GM10248 (cell line): Measurements from ENCODE around the gene ARF3.

Experiments used
- CTCF ChIA-PET: fragments of 300-600 bp; sonication (Branson Sonifier 250); formaldehyde crosslinking; extraction: SDS; loops from one replicate; lab custom pipeline; 2021; ENCODE audit warnings: antibody characterized with exemption; lab: Yijun Ruan, JAX
- POLR2A ChIA-PET: fragments of 350-650 bp; sonication (Branson Sonifier 250); formaldehyde crosslinking; extraction: SDS; loops from one replicate; lab custom pipeline; 2020; ENCODE audit warnings: antibody characterized with exemption; lab: Yijun Ruan, JAX
- DNase-seq: peaks from one replicate; pipeline ENCODE4 v3.0.0; 2012; ENCODE audit errors: extremely low spot score
- TF ChIP-seq, protein P1 (sequence below): IDR thresholded peaks from 2 replicates; pipeline ENCODE4 v1.5.1; 2012; ENCODE audit warnings: mild to moderate bottlenecking, low read depth; ENCODE audit errors: extremely low read depth, missing control alignments, control extremely low read depth

The ARF3 gene

DNA sequence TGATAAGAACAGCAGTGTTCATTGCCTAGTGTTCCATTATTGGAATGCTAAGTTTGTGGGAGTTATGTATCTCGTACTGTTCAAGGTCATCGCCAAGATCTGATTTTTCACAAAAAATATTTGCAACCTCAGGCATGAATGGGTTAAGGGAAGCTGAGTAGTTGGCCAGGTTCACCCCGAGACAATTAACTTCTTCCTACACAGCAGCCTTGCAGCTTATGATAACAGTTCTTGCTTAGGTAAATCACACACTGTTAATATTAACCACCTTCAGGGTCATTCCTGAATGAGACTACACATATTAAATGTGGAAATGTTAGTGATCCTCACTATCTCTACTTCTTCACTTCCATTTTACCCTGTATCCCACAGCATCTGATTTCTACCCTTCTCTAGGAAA, 50.0 kb downstream of the ARF3 start:
- ChIA-PET CTCF (interaction anchor here (0.8 to 1.6 kb wide), 4 partner anchors 16 to 81 kb away, joined by 3 to 6 read pairs (median 5); partner anchors contain the start of gene FKBP11), POLR2A (no interaction called here)
- TF ChIP-seq, protein P1, sequence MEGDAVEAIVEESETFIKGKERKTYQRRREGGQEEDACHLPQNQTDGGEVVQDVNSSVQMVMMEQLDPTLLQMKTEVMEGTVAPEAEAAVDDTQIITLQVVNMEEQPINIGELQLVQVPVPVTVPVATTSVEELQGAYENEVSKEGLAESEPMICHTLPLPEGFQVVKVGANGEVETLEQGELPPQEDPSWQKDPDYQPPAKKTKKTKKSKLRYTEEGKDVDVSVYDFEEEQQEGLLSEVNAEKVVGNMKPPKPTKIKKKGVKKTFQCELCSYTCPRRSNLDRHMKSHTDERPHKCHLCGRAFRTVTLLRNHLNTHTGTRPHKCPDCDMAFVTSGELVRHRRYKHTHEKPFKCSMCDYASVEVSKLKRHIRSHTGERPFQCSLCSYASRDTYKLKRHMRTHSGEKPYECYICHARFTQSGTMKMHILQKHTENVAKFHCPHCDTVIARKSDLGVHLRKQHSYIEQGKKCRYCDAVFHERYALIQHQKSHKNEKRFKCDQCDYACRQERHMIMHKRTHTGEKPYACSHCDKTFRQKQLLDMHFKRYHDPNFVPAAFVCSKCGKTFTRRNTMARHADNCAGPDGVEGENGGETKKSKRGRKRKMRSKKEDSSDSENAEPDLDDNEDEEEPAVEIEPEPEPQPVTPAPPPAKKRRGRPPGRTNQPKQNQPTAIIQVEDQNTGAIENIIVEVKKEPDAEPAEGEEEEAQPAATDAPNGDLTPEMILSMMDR: no peak
- DNase-seq: no peak

DNA sequence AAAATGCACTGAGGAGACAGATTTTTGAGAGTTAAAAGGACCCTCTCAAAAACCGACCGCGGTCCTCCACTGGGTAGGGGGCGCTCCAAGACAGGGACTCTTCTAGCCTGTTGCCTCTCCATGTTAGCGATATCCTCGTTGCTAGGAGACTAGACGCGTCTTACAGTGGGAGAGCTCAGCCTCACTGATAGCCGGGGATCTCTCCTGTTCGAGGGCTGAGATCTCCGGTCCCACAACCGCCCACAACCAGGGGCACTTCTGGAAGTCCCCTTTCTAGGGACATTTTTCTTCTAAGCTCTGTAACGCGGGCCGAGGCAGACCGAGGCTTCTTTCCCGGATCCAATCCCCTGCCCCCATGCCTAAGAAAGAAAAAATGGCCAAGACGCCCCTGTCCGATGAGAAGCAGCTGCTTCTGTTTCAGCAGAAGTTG, 53.3 kb downstream of the ARF3 start:
- CTCF ChIA-PET: interaction anchor here (0.6 to 8.2 kb wide), 35 partner anchors 9 to 226 kb away, joined by 3 to 95 read pairs (median 4); partner anchors contain the start of genes ARF3, DDX23, FKBP11 and WNT1
- POLR2A ChIA-PET: interaction anchor here (0.6 kb wide), 1 partner anchor 98 kb away, joined by 6 read pairs; no protein-coding TSS in a partner anchor
- peak; percentile 80 for DNase-seq
- TF ChIP-seq, protein P1: peak; percentile 70

DNA sequence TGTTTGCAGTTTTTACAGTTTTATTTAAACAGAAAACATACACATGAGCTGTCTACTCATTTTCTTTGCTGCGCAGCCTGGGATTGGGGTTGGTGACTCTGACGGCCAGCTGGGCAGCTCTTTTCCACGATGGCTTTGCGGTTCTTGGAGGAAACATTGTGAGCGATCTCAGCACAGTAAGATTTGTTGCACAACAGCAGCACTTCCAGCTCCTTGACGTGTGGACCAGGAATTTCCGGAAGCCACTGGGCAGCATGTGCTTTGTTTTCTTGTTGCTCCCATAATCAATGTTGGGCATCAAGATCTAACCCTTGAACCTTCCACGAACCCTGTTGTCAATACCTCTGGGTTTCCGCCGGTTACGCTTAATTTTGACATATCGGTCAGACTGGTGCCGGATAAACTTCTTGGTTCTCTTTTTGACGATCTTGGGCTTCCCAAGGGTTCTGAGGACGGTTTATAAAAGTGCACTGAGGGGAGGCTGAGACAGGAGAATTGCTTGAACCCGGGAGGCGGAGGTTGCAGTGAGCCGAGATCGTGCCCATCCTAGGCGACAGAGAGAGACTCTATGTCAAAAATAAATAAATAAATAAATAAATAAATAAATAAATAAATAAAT, 53.8 kb downstream of the ARF3 start:
- CTCF ChIA-PET: interaction anchor here (0.9 to 8.2 kb wide), 33 partner anchors 8 to 125 kb away, joined by 3 to 95 read pairs (median 5); partner anchors contain the start of genes ARF3, DDX23, FKBP11 and RND1
- DNase-seq: no peak
- TF ChIP-seq, protein P1: peak; percentile 18
- POLR2A ChIA-PET: interaction anchor here (0.6 kb wide), 1 partner anchor 99 kb away, joined by 6 read pairs; no protein-coding TSS in a partner anchor

DNA sequence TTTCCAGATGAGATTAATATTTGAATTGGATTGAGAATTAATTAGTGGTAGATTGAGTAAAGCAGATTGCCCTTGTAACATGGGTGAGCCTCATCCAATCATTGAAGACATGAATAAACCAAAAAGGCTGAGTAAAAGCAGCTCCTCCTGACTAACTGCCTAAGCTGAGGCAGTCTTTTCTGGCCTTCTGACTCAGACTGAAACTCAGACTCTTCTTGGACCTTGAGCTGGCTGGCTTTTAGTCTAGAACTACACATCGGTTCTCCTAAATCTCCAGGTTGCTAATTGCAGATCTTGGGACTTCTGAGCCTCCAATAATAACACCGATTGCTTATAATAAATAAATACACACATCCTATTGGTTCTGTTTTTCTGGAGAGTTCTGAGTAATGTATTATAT, 56.0 kb downstream of the ARF3 start:
- CTCF ChIA-PET: interaction anchor here (0.8 to 8.2 kb wide), 15 partner anchors 11 to 148 kb away, joined by 3 to 95 read pairs (median 4); partner anchors contain the start of genes DDX23 and WNT1
- DNase-seq: peak; percentile 72
- POLR2A ChIA-PET: no interaction called here
- TF ChIP-seq, protein P1: no peak

DNA sequence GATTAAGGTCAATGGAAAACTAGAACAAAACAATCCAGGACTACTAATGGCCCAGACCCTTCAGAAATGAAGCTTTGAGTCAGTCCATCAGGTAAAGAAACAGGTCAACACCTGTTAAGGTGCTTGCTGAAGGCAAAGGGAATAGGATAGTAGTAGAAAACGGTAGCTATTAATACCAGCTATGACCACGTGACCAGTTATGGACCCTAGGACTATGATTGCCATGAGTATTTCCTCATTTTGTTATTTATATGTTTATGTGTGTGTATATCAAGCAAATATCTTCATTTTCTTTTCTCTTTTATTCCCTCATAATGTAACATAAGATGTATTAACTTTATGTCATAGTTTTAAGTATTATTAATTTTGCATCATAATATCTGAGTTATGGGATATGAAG, 57.6 kb downstream of the ARF3 start:
- no peak for DNase-seq
- POLR2A ChIA-PET: interaction anchor here (1.2 kb wide), 1 partner anchor 34 kb away, joined by 4 read pairs; the partner anchor contains the start of gene RND1
- CTCF ChIA-PET: interaction anchor here (1.0 to 8.2 kb wide), 11 partner anchors 9 to 88 kb away, joined by 3 to 95 read pairs (median 4); partner anchors contain the start of genes DDX23, FKBP11 and WNT1
- TF ChIP-seq, protein P1: no peak

DNA sequence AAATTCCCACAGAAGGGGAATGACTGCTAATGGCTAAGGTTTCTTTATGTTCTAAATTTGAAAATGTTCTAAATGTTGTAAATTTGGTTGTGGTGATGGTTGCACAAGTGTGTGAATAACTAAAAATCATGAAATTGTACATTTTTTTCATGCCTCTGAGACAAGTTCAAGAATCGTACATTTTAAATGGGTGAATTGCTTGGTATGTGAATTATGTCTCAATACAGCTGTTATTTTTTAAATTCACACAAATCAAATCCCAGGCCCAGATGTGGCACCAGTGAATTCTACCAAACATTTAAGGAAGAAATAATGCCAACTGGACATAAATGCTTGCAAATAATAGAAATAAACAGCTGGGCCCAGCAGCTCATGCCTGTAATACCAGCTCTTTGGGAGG, 63.0 kb downstream of the ARF3 start:
- no peak for DNase-seq
- ChIA-PET CTCF (interaction anchor here (0.6 to 3.0 kb wide), 4 partner anchors 9 to 80 kb away, joined by 3 to 14 read pairs (median 5); partner anchors contain the start of gene DDX23), POLR2A (no interaction called here)
- TF ChIP-seq, protein P1: no peak
